Measurements from ENCODE around the gene BCL11B.
"Not testable (repeated sequence)": the region's sequence is repeated elsewhere in the genome, so short reads cannot be mapped to it uniquely, and the experiment has no call there.

Gene BCL11B

DNA sequence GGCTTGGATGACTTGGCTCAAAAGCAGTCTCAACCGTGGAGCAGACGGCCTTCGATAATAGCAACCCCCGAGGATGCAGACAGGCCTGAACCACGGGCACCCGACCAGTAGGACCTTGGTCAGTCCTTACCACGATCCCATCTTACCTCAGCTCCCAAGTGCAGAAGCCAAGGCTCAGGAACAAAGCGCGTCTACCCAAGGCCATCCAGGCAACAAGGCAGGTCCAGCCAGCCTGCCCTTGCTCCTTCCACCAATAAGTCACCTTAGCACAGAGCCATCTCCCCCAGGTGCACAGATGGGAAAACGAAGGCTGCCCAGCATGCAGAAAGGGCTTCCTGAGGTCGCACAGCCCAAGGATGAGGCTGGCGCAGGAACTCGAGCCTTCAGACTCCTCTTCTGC, 77.3 kb downstream of the BCL11B start:
- DNase-seq, result no peak

DNA sequence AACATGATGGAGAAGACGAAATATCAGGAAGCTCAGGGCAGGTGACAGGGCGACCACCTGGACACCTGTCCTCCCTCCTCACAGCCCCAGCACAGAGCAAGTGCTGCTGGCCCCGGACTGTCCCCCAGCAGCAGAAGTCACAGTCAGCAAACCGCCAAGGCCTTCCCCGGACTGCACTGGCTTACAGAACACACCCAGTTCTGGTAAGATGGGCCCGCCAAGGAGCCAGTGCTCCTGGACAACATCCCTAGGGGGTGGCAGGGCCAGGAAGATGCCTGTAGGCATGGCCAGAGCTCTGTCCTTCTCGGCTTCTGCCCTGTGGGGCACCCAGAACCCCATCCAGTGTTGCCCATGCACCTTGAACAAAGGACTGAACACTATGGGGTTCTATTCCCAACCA, 77.9 kb downstream of the BCL11B start:
- no peak for DNase-seq

DNA sequence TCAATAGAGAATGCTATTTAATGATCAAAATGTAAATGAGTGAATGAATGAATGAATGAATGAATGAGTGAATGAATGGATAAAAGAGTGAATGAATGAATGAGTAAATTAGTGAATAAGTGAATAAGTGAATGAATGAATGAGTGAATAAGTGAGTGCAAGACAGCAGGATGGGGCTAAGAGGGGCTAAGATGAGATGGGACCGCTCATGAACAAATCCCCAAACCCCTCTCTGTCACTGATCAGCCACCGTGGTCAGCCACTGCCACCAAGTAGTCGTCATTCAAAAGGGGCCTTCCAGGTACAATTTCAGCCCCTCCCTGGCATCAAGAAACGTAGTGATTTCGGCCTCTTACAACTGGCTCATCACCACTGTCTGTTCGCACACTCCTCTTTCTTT, 79.2 kb downstream of the BCL11B start:
- DNase-seq, result no peak

DNA sequence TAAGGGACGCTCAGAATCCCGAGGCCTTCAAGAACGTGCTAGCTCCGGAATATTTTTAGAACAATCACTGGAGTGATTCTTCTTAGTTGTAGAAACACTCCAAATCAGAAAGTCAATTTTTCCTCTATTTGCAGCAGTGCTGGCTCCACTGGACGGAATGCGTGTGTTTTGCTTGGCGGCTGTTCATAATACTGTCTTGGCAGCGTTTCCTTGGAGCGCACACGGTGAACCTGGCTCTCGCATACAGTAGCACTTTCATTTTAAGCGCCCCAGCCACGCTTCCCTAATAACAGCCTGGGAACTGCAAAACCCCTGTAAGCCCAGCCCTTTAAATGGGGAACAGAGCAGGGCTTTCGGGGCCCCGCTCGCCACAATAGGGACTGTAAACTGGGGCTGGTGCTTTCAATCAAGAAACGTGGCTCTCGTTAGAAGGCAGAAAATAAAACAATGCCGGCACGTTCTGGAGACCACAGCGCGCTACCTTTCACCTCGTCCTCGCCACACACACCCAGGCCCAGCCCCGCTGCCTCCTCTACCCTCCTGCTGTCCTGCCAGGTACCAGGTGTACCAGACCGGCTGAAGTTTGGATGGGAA, 79.9 kb downstream of the BCL11B start:
- DNase-seq, result peak in 1 of 2 experiments; percentile 26

DNA sequence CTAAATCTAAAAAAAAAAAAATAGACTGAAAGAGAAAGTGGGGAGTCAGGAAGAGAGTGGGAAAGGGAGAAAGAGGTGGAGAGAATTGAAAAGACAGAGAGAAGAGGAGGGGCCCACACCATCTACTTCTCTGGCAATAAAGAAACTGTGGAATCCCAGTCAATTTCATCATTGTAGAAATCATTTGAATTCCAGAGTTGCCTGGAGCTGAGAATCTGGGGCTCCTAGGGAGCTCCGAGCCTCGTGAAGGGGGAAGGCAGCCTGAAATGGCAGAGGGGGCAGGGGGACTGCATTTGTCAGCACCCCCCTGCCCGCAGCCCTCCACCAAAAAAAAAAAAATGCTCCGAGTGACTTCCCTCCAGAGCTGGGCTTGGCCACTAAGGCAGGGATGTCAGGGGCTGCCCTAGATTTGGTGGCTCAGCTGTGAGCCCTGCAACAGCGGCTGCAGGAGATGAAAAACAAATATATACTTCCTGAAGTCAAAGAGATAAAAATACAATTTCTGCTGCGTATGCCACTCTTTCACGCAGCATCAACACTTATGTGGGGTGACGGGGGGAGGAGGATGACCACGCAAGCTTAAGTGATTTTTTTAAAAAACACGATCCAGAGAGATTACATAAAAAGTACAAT, 80.5 kb downstream of the BCL11B start:
- DNase-seq, result no peak

DNA sequence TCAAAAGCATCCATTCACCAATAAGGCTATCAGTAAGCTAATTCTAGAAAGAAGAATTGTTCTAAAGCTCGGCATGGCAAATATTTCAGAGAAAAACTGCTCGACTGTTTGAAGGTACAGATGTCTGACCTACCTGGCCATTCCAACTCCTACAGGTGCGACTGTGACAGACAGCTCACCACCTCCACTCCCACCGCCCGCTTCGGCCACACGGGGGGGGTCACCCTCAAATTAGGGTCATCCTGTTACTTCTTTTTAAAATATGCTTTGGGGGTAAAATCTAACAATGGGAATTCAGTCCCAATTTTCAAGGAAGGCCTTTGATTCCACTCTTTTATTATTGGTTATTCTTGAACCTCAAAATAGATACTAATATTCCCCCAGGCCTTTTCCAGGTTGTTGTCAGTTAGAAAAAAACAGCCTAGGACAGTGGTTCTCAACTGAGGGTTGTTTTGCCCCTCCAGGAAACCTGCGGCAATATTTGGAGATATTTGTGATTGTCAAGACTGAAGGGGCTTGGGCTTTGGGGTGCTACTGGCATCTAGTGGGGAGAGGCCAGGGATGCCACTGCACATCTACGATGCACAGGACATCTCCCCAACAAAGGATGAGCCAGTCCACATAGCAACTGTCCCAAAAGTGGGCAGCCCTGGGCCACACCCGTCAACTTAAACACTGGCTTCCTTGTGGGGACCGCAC, 81.2 kb downstream of the BCL11B start:
- DNase-seq, result no peak

DNA sequence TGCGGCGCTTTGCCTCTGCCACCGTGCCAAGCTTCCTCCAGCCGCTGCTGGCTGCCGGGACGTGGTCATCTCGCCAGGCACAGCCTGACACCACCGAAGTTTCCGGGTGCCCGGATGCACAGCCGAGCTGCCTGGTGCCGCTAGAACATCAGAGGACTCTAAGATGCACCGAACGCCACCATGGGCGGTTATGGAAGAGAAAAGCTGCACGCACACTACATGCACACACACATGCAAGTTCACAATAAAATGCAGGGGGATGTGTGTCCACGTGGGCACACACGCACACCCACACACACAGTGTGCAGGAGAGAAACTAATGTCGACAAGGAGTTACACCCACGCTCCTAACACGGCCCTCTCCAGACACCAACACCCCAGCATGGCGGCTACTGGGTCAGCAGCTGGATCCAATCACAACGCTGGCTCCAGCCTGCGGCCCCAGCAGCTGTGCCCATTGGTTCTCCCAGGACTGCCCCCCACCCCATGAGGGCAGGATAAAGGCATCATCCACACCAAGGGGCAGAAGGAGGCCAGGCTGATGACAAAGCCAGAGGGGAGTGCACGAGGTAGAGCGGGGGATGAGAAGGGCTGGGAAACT, 82.7 kb downstream of the BCL11B start:
- no peak for DNase-seq

DNA sequence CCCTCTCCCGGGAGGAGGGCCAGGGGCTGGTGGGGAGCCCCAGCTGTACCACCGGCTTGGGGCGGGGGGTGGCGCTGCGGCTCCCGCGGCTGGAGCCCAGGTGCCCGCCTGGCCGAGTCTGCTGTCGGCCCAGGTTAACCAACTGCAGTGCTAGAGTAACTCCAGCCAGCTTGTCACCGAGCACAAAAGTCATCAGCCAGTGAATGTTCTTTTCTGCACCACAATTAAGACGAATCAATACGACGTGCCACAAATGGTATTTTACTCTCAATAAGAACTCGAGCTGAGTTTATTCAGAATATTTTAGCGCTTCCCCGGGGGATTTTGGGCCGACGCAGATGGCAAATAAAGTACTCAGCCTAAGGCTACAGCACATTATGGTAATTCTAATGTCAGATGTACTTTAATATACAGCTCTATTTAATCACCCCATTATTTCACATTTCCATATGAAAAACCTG, 83.2 kb downstream of the BCL11B start:
- no peak for DNase-seq

DNA sequence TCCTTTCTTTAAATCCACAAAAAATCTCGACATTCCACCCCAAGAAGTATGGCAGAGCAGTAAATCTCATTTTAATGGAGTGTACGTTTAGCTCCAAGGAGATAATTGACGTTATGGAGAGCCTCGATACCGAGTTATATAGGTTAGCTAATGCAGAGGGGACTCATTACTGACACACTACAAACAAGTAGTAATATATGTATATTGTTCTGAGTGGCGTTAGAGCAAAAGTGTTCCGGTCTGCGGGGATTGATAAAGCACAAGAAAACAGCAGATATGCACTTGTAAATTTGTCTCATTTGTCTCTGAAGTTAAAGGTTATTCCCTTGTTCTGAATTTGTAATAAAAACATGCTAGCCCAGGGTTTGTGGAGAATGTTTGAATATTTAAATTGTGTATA, 84.1 kb downstream of the BCL11B start:
- no peak for DNase-seq

DNA sequence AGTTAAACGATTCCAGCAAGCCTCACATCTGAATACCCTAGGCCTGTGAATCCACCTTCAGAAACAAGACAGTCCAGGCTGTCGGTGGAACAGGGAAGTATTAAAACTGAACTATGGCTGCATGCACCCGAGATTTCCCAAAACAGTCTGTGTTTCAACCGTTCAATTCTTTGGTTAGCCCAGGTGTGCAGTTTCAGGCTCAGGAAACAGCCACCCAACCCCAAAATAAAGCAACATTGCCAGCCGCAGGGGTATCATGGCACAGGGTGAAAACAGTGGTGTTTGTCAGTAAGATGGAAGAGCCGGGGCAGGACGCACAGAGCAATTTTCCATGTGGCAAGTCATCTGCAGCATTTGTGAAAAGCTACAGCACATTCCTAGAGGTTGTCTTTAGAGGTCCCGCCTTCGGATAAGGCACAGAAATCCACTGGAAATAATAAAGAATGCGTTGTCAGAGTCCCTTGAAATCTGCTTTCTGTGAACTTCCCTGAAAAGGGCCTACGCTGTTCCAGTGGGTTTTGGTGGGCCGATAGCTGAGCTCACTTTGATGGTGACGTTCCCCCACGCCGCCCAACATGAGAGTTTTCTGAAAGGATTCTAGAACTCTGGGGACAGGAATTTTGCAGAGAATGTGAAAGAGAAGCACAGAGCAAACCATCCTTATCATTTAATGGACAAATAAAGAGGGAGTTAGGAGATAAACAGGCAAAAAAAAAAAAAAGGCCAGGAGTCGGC, 84.9 kb downstream of the BCL11B start:
- no peak for DNase-seq

DNA sequence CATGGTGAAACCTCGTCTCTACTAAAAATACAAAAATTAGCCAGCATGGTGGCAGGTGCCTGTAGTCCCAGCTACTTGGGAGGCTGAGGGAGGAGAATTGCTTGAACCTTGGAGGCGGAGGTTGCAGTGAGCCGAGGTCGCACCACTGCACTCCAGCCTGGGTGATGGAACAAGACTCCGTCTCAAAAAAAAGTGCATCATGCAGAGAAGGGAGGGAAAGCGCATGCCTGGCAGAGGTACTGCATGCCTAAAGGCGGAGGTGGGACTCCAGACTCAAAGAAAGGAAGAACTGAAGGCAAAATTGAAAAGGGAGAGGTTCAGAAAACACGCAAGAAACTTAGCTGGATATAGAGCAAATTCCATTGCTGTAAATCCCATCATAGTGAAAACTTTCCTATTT, 85.7 kb downstream of the BCL11B start:
- not testable (repeated sequence) for DNase-seq

DNA sequence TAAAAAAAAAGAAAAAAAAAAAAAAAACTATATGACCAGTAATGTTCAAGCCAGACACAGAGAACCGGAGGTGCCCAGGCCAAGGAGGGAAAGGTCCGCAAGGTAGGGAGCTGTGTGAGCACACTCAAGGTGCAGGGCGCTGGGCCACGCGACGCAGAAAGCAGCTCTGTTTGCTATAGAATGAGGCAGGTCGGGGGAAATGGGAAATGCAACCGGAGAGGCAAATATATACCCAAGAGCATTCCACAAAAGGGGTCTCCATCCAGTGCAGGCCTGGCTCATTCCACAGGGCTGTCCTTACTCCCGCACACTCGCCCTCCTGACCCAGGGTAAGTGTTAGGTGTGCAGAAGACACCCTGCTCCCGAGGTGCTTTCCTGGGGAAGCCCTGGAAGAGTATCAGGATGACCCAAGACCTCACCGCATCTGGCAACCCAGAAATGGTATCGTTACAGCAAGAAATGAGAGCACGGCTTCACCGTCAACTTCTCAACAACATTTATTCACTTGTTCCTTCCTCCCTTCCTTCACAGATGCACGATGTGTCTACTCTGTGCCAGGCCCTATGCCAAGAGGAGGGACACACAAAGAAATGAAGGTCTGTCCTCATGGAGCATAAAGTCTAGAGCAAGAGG, 86.4 kb downstream of the BCL11B start:
- DNase-seq, result no peak

DNA sequence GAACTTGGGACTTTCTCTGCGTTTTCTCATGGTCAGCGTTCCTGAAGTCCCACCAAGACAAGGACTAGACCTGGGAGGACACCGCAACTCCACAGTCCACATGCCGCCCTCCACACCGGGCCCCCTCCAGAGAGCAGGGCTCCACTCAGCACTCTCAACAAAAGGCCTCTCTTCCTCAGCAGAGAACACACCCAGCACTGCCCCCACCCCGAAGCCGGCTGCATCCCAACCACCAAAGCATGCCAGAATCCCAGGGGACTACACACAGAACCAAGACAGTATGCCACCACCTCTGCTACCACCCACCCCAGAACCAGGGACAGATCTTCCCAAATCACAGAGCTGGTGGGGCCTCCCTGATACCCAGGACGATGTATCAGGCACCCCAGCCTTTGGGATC, 88.3 kb downstream of the BCL11B start:
- no peak for DNase-seq

DNA sequence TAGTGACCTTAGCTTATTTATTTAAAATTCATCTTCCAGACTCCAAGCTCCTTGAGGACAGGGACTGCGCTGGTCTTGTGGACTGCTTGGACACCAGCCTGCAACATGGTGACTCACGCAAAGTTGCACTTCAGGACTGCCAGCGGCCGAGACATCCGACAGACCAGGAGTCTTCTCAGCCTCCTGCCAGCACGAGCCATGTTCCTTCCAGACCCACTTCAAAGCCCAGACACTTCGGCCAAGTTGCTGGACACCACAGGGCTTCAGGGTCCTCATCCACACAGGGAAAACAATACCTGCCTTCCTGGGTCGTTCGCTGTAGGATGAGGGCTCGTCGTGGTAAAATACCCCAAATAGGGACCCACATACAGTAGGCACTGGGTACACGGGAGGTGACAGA, 88.7 kb downstream of the BCL11B start:
- DNase-seq, result no peak

DNA sequence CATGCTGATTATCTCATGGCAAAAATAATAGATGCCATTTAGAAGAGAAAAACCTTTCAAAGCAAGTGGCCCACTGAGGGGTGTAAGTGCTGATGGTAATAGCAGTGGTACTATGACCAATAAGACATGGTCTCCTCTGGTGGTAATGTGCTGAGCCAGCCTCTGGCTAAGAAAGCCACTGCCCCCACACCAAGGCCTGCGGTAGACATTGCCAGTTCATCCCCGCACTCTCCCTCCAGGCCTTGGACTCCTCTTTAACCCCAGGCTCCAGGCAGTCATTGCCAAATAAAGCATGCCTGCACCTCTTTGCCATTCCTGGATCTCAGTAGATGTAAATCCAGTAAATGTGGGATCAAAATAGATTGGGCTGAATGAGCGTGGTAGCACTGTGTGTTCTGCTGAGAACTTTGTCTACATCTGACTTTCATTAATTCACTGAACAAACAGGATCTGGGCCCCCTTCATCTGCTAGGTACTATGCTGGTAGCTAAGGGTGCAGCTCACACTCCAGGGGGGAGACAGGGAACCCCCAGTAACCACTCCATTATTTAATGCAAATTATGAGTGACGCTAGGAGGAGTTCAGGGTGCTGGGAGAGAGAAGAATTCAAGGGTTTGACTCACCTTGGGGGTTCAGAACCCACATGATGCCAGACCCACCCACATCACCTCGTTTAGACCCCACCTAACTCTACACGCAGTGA, 89.3 kb downstream of the BCL11B start:
- no peak for DNase-seq

DNA sequence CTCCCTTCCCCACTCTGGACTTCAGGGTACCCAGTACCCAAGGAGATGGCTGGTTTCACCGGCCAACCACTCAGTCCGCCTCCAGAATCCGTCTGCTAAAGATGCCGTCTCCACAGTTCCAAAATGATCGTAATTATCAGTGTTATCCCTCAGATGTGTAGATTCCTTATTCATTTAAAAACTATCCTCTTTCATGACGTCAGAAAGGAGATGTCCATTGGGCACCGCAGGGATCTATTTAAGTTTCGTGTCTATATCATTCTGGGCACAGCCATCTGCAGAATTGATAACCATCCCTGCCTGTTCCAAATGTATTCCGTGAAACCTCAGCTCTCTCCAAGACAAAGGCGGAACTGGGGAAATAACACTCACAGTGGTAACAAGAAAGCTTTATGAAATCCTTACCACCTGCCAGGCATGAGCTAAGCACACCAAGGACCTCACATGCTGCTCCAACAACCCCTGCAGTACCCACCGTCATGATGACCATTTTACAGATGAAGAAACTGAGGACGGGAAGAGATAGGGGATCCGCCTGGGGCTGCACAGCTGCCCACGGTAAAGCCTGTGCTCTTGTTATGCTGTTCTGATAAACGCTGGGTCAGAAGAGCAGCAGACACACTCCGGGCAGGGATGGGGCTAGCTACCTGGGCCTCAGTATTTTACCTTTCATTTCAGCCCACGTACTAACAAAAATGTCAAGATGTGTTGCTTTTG, 90.0 kb downstream of the BCL11B start:
- no peak for DNase-seq

DNA sequence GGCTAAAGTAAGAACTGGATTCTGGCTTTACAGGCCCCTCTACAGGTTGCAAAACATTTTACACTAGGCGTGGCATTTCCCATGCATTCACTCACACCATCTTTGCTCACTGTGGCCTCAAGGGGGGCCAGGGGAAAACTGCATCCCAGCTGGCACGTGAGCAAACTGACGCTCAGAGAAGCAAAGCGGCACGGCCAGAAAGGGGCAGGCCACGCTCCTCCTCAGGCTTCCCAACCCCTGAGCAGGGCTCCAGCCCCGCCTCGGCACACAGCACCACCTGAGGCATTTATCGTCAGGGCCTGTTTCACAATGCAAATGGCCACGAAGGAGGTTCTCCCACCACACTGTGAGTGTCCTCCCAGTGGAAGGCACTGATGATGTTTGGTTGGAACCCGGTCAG, 90.8 kb downstream of the BCL11B start:
- no peak for DNase-seq

DNA sequence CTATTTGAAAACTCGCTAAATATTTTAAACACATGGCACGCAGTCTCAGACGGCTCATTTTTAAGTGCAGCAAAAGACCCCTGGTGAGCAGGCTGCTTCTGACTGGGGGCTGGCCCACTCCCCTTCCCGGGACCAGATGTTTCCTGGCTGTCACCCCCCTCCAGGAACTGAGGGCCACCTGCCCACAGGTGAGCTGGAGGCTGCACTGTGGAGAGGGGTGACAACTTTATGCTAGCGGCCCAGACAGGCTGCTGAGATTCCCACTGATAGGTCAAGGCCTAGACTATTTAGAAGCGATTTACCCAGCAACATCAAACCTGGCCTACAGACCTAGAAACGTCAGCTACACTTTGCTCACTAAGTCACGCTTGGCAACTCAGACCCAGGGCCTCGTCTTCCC, 92.1 kb downstream of the BCL11B start:
- DNase-seq, result no peak

DNA sequence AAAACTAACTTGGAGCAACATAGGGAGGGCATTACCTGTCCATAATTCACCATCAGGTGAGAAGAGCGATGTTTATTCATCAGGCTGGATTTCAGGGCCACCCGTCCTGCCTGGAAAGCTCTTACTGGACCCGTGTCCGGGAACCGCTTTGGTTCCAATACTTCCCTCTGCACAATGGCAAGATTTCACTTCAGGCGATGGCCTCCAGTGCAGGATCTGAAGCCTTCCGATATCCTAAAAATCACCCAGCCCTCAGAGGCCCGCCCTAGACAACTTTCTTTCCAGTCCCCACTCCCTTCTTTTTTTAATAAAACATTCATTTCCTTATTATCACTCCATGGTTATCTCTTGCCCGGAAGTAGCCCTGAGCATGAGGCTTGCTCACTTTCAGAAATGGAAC, 92.5 kb downstream of the BCL11B start:
- no peak for DNase-seq

DNA sequence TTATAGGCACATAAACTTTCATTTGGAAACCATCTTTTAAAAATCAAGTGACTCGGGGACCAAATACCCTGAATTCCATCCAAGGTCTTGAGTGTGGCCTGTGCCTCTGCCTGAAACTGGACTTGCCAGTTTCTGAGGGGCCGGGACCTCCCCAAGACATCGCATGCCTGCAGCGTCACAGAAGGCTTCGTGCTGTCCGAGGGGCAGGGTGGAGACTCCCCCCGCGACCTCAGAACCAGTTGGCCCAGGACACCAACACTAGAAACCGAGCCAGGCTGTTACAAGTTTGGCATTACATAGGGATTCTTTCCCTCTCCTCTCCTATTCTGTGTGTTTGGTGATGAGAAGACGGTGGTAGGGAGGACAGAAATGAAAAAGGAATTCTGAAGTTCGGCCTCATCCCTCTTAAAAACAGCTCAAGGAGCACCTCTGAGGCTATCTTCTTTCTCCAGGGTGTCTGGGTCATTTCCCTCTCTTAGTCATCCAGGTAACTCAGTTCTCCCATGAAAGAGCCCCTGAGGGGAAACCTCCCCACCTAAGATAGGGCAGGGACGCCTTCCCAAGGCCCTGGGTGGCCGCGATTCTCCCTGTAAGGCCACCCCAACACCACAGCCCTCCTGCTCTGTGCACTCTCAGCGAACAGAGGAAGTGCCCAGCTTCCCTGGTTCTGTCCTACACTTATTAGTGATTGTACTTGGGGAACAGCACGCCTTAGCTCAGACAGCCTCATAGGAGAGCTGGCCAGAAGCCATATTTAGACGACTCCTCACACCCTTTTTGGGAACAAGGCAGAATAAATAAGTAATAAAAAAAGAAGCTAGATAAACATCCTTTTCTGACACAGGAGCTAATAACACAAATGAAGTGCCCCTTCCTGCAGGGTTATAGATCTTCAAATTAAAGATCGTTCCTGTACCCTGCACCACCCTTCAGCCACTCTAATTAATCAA, 93.8 kb downstream of the BCL11B start:
- DNase-seq, result no peak
